Measurements from ENCODE around the gene TRIP4. TPM values are rescaled to one million over a fixed set of nuclear protein-coding genes. Genes with fewer than 3 reads are reported as not detected.

The TRIP4 gene
- total RNA-seq, 4 donors from 2014 or later = 16.9 to 53.3 (median 23.9) TPM

DNA sequence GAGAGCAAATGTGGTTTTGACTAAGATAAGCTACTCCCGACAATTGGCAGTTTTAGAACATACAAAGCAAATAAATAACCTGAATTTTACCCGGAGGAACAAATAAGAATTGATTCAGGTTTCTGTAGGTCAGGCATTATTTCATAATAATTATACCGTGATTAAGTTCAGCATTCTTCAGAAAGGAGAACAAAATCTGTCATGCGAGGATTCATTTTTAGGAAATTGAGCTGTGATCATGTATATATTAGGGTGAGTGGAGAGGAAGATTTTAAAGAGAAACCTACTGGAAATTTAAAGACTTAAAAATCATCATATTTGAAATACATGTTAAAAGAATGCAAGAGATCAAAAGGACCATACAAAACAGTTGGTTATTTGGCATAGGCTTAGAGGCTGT lies 93.3 kb downstream of the TRIP4 start:
- in situ Hi-C loops (cut with MboI; ENCODE audit: low pct_ligation_motif_present in 1 of 4, low pct_unique_long_range_greater_than_20kb in 1 of 4, low sequenced_read_pairs in 3 of 4) = no loop called here
- intact Hi-C loops (cut with DNase I; ENCODE audit: low total_unique reads) = no loop called here
- Histone ChIP-seq H3K4me1 (peaks cover 0 to 7% (median 0%) of the 10 kb centered on the region in 4 donors), H3K9me3 (no peaks in the 10 kb centered on the region), H3K27me3 (no peaks in the 10 kb centered on the region), H3K36me3 (no peaks in the 10 kb centered on the region), H3K27ac (no peak overlapping the region), H3K4me3 (no peak overlapping the region)
- DNase-seq = no peak
- 66 to 78% methylated on average over 4 of the region's 4 CpGs for WGBS, 2 donors (ENCODE audit: low coverage in 1 of 2)
- TF ChIP-seq, protein P1, sequence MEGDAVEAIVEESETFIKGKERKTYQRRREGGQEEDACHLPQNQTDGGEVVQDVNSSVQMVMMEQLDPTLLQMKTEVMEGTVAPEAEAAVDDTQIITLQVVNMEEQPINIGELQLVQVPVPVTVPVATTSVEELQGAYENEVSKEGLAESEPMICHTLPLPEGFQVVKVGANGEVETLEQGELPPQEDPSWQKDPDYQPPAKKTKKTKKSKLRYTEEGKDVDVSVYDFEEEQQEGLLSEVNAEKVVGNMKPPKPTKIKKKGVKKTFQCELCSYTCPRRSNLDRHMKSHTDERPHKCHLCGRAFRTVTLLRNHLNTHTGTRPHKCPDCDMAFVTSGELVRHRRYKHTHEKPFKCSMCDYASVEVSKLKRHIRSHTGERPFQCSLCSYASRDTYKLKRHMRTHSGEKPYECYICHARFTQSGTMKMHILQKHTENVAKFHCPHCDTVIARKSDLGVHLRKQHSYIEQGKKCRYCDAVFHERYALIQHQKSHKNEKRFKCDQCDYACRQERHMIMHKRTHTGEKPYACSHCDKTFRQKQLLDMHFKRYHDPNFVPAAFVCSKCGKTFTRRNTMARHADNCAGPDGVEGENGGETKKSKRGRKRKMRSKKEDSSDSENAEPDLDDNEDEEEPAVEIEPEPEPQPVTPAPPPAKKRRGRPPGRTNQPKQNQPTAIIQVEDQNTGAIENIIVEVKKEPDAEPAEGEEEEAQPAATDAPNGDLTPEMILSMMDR (IDR thresholded peaks at IDR 0.05) = no peak
- no peak for TF ChIP-seq POLR2AphosphoS5 (IDR thresholded peaks at IDR 0.05)

DNA sequence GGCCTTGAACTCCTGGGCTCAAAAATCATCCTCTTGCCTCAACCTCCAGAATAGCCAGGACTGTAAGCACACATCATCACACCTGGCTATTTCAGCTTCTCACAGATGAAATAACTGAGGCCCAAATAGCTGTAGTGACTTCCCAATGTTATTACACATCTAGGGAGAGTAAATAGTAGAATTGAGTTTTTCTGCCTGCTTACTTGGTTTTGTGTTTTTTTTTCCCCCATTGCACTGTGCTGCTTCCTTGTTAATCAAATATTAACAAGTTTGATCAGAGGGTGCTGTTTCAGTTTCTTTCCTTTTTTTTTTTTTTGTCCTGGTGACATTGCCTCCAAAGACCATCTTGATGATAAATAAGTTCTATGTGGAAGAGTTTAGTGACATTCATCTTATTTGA lies 96.1 kb downstream of the TRIP4 start:
- no peak for DNase-seq
- Histone ChIP-seq H3K4me3 (no peak overlapping the region), H3K27ac (no peak overlapping the region), H3K27me3 (no peaks in the 10 kb centered on the region), H3K9me3 (no peaks in the 10 kb centered on the region), H3K4me1 (peaks cover 0 to 3% (median 0%) of the 10 kb centered on the region in 4 donors), H3K36me3 (no peaks in the 10 kb centered on the region)
- intact Hi-C loops (cut with DNase I; ENCODE audit: low total_unique reads) (no loop called here), in situ Hi-C loops (cut with MboI; ENCODE audit: low pct_ligation_motif_present in 1 of 4, low pct_unique_long_range_greater_than_20kb in 1 of 4, low sequenced_read_pairs in 3 of 4) (no loop called here)
- TF ChIP-seq POLR2A (IDR thresholded peaks at IDR 0.05) = no peak
- no peak for TF ChIP-seq POLR2AphosphoS5 (IDR thresholded peaks at IDR 0.05)
- no peak for TF ChIP-seq EP300 (IDR thresholded peaks at IDR 0.05; ENCODE audit: low read depth)
- TF ChIP-seq, protein P1 (IDR thresholded peaks at IDR 0.05) = no peak

DNA sequence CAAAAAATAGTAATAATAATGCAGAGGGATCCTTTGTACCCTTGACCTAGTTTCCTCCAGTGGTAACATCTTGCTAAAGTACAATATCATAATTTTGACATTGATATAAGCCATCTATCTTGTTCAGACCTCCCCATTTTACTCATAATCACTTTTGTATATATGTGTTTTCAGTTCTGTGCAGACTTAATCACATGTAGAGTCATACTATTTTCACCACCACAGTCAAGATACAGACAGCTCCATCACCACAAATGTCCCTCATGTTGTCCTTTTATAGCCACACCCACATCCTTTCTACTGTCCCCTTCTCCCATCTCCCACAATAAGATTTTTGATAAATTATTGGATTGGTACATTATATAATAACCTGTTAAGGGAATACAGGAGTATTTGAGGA lies 98.2 kb downstream of the TRIP4 start:
- no peak for DNase-seq
- Histone ChIP-seq H3K36me3 (no peaks in the 10 kb centered on the region), H3K27me3 (no peaks in the 10 kb centered on the region), H3K4me3 (no peak overlapping the region), H3K9me3 (no peaks in the 10 kb centered on the region), H3K4me1 (no peaks in the 10 kb centered on the region), H3K27ac (no peak overlapping the region)
- TF ChIP-seq, protein P1 (IDR thresholded peaks at IDR 0.05) = no peak
- TF ChIP-seq POLR2A (IDR thresholded peaks at IDR 0.05) (no peak), EP300 (IDR thresholded peaks at IDR 0.05; ENCODE audit: low read depth) (no peak), POLR2AphosphoS5 (IDR thresholded peaks at IDR 0.05) (no peak)
- in situ Hi-C loops (cut with MboI; ENCODE audit: low pct_ligation_motif_present in 1 of 4, low pct_unique_long_range_greater_than_20kb in 1 of 4, low sequenced_read_pairs in 3 of 4) (no loop called here), intact Hi-C loops (cut with DNase I; ENCODE audit: low total_unique reads) (no loop called here)

DNA sequence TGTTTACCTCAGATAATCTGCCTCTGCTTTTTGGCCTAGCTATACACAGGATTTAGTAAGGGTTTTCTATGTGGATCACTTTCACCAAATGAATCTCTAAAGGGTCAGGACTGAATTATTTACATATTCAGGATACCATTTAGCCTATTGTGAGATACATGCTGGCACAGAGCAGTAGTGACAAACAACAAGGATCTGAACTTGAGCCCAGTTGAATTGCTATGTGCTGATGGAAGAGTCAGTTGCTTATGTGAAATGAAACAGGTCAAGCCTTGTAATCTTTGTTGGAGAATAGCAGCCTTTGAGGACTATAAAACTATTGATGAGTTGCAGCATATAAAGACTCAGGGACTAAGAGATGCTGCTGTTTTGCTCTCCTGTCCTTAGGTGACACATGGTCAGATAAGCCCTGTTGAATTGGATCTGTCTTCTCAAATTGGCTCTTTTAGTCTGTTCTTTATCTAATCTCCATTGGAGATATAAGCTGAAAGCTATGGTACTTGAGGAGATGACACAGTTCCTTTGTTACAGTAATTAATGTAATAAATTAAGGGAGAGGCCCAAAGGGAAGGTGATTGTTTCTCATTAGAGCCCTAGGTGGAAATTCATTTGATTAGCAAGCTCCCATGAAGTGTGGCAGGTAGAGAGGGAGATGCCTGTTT lies 103.1 kb downstream of the TRIP4 start:
- H3K4me3 ChIP-seq = no peak overlapping the region
- no peaks in the 10 kb centered on the region for H3K9me3 ChIP-seq
- no peak overlapping the region for H3K27ac ChIP-seq
- TF ChIP-seq POLR2A (IDR thresholded peaks at IDR 0.05) (no peak), POLR2AphosphoS5 (IDR thresholded peaks at IDR 0.05) (no peak), EP300 (IDR thresholded peaks at IDR 0.05; ENCODE audit: low read depth) (no peak)
- TF ChIP-seq, protein P1 (IDR thresholded peaks at IDR 0.05) = no peak
- intact Hi-C loops (cut with DNase I; ENCODE audit: low total_unique reads) (no loop called here), in situ Hi-C loops (cut with MboI; ENCODE audit: low pct_ligation_motif_present in 1 of 4, low pct_unique_long_range_greater_than_20kb in 1 of 4, low sequenced_read_pairs in 3 of 4) (no loop called here)
- DNase-seq = no peak
- no peaks in the 10 kb centered on the region for H3K36me3 ChIP-seq
- peaks cover 0 to 3% (median 1%) of the 10 kb centered on the region in 4 donors for H3K4me1 ChIP-seq
- H3K27me3 ChIP-seq = no peaks in the 10 kb centered on the region

Measured in transverse colon (tissue), 4 donors.